Activated naive CD4-positive, alpha-beta T cell treated with anti-CD3 and anti-CD28 coated beads, Interleukin-2, amount 10 ng/mL, durations not matched to agents 7 days and 5 days (primary cell): ENCODE results near the gene IREB2.
"Not testable (repeated sequence)": the region's sequence is repeated elsewhere in the genome, so short reads cannot be mapped to it uniquely, and the experiment has no call there.

Experiments
- CTCF ChIA-PET: fragments of 350-600 bp; sonication (Branson Sonifier 250); formaldehyde crosslinking; loops from one replicate; lab custom pipeline; 2021; ENCODE audit warnings: antibody characterized with exemption; lab: Charles Lee
- DNase-seq: peaks from one replicate; pipeline ENCODE4 v3.0.0-alpha.2; 2020
- H3K27ac Mint-ChIP-seq: one replicate; pipeline ENCODE4 v1.8.0; 2021; ENCODE audit warnings: mild to moderate bottlenecking, moderate library complexity, mixed read lengths
- H3K27me3 Mint-ChIP-seq: one replicate; pipeline ENCODE4 v1.8.0; 2021; ENCODE audit warnings: mild to moderate bottlenecking, mixed read lengths
- H3K36me3 Mint-ChIP-seq: one replicate; pipeline ENCODE4 v1.8.0; 2021; ENCODE audit warnings: mixed read lengths
- H3K4me1 Mint-ChIP-seq: one replicate; pipeline ENCODE4 v1.8.0; 2021; ENCODE audit warnings: mixed read lengths
- H3K4me3 Mint-ChIP-seq: one replicate; pipeline ENCODE4 v1.8.0; 2021; ENCODE audit warnings: mild to moderate bottlenecking, moderate library complexity, mixed read lengths
- H3K9me3 Mint-ChIP-seq: one replicate; pipeline ENCODE4 v1.8.0; 2021; ENCODE audit warnings: mixed read lengths

Gene IREB2

GRCh38 chr15:78397382-78397781 is 40.6 kb upstream of the IREB2 start:
- CTCF ChIA-PET, result no interaction called here
- Mint-ChIP-seq H3K9me3 (no peaks in the 10 kb centered on the region), H3K36me3 (no peaks in the 10 kb centered on the region), H3K27me3 (peaks cover 8% of the 10 kb centered on the region), H3K27ac (no peak overlapping the region), H3K4me3 (no peak overlapping the region), H3K4me1 (no peaks in the 10 kb centered on the region)
- DNase-seq, result no peak

- CTCF ChIA-PET, result interaction anchor here (1.3 kb wide), 1 partner anchor 17 kb away, joined by 3 read pairs; no protein-coding TSS in a partner anchor
- no peak for DNase-seq
- Mint-ChIP-seq H3K27me3 (peaks cover 6% of the 10 kb centered on the region), H3K36me3 (no peaks in the 10 kb centered on the region), H3K27ac (no peak overlapping the region), H3K4me3 (no peak overlapping the region), H3K9me3 (no peaks in the 10 kb centered on the region), H3K4me1 (no peaks in the 10 kb centered on the region)
Observed at GRCh38 chr15:78398076-78398825, 39.8 kb upstream of the IREB2 start.

- no peaks in the 10 kb centered on the region for H3K4me1 Mint-ChIP-seq
- peaks cover 12% of the 10 kb centered on the region for H3K27me3 Mint-ChIP-seq
- H3K36me3 Mint-ChIP-seq, result no peaks in the 10 kb centered on the region
- H3K9me3 Mint-ChIP-seq, result no peaks in the 10 kb centered on the region
- H3K4me3 Mint-ChIP-seq, result no peak overlapping the region
- no peak for DNase-seq
- CTCF ChIA-PET, result interaction anchor here (1.3 kb wide), 1 partner anchor 16 kb away, joined by 3 read pairs; no protein-coding TSS in a partner anchor
- H3K27ac Mint-ChIP-seq, result no peak overlapping the region
Observed at GRCh38 chr15:78399091-78399490, 38.9 kb upstream of the IREB2 start.

- H3K27ac Mint-ChIP-seq, result no peak overlapping the region
- H3K27me3 Mint-ChIP-seq, result peaks cover 16% of the 10 kb centered on the region
- no peaks in the 10 kb centered on the region for H3K4me1 Mint-ChIP-seq
- H3K36me3 Mint-ChIP-seq, result no peaks in the 10 kb centered on the region
- H3K4me3 Mint-ChIP-seq, result no peak overlapping the region
- DNase-seq, result no peak
- CTCF ChIA-PET, result no interaction called here
- no peaks in the 10 kb centered on the region for H3K9me3 Mint-ChIP-seq
Observed at GRCh38 chr15:78402061-78402610, 35.9 kb upstream of the IREB2 start.

GRCh38 chr15:78404125-78404524 is 33.9 kb upstream of the IREB2 start:
- no peak overlapping the region for H3K27ac Mint-ChIP-seq
- no peaks in the 10 kb centered on the region for H3K4me1 Mint-ChIP-seq
- H3K36me3 Mint-ChIP-seq, result no peaks in the 10 kb centered on the region
- DNase-seq, result no peak
- peaks cover 21% of the 10 kb centered on the region for H3K27me3 Mint-ChIP-seq
- CTCF ChIA-PET, result interaction anchor here (0.8 to 1.1 kb wide), 3 partner anchors 13 to 110 kb away, joined by 3 to 5 read pairs (median 3); no protein-coding TSS in a partner anchor
- no peaks in the 10 kb centered on the region for H3K9me3 Mint-ChIP-seq
- no peak overlapping the region for H3K4me3 Mint-ChIP-seq

GRCh38 chr15:78404796-78405195 is 33.2 kb upstream of the IREB2 start:
- not testable (repeated sequence) for H3K9me3 Mint-ChIP-seq, DNase-seq, H3K36me3 Mint-ChIP-seq, H3K4me3 Mint-ChIP-seq, H3K4me1 Mint-ChIP-seq, H3K27ac Mint-ChIP-seq
- peaks cover 21% of the 10 kb centered on the region for H3K27me3 Mint-ChIP-seq
- CTCF ChIA-PET, result interaction anchor here (1.1 kb wide), 1 partner anchor 14 kb away, joined by 3 read pairs; no protein-coding TSS in a partner anchor

- CTCF ChIA-PET, result no interaction called here
- no peak for DNase-seq
- Mint-ChIP-seq H3K36me3 (no peaks in the 10 kb centered on the region), H3K4me1 (no peaks in the 10 kb centered on the region), H3K27me3 (peaks cover 21% of the 10 kb centered on the region), H3K9me3 (no peaks in the 10 kb centered on the region), H3K4me3 (no peak overlapping the region), H3K27ac (no peak overlapping the region)
Observed at GRCh38 chr15:78405336-78405924, 32.6 kb upstream of the IREB2 start.

GRCh38 chr15:78406016-78406585 is 31.9 kb upstream of the IREB2 start:
- Mint-ChIP-seq H3K36me3 (no peaks in the 10 kb centered on the region), H3K27me3 (peaks cover 21% of the 10 kb centered on the region), H3K4me1 (no peaks in the 10 kb centered on the region), H3K9me3 (no peaks in the 10 kb centered on the region), H3K4me3 (no peak overlapping the region), H3K27ac (no peak overlapping the region)
- CTCF ChIA-PET, result interaction anchor here (1.4 kb wide), 1 partner anchor 9 kb away, joined by 4 read pairs; no protein-coding TSS in a partner anchor
- DNase-seq, result no peak

- Mint-ChIP-seq H3K36me3 (no peaks in the 10 kb centered on the region), H3K27ac (no peak overlapping the region), H3K9me3 (no peaks in the 10 kb centered on the region), H3K4me1 (no peaks in the 10 kb centered on the region), H3K4me3 (no peak overlapping the region), H3K27me3 (peaks cover 20% of the 10 kb centered on the region)
- CTCF ChIA-PET, result interaction anchor here (0.9 to 1.4 kb wide), 3 partner anchors 8 to 99 kb away, joined by 3 to 4 read pairs (median 3); no protein-coding TSS in a partner anchor
- no peak for DNase-seq
Observed at GRCh38 chr15:78407608-78408354, 30.2 kb upstream of the IREB2 start.

- DNase-seq, result no peak
- no peaks in the 10 kb centered on the region for H3K4me1 Mint-ChIP-seq
- CTCF ChIA-PET, result interaction anchor here (1.1 kb wide), 1 partner anchor 100 kb away, joined by 5 read pairs; no protein-coding TSS in a partner anchor
- H3K36me3 Mint-ChIP-seq, result no peaks in the 10 kb centered on the region
- H3K4me3 Mint-ChIP-seq, result no peak overlapping the region
- H3K27me3 Mint-ChIP-seq, result peaks cover 18% of the 10 kb centered on the region
- H3K9me3 Mint-ChIP-seq, result no peaks in the 10 kb centered on the region
- H3K27ac Mint-ChIP-seq, result no peak overlapping the region
Observed at GRCh38 chr15:78408355-78408640, 29.7 kb upstream of the IREB2 start.

GRCh38 chr15:78408961-78409360 is 29.1 kb upstream of the IREB2 start:
- H3K36me3 Mint-ChIP-seq, result no peaks in the 10 kb centered on the region
- no peak overlapping the region for H3K4me3 Mint-ChIP-seq
- no peak overlapping the region for H3K27ac Mint-ChIP-seq
- H3K4me1 Mint-ChIP-seq, result no peaks in the 10 kb centered on the region
- CTCF ChIA-PET, result interaction anchor here (1.1 kb wide), 1 partner anchor 100 kb away, joined by 5 read pairs; no protein-coding TSS in a partner anchor
- peaks cover 13% of the 10 kb centered on the region for H3K27me3 Mint-ChIP-seq
- no peak for DNase-seq
- H3K9me3 Mint-ChIP-seq, result no peaks in the 10 kb centered on the region

GRCh38 chr15:78411061-78411460 is 27.0 kb upstream of the IREB2 start:
- Mint-ChIP-seq H3K36me3 (no peaks in the 10 kb centered on the region), H3K9me3 (no peaks in the 10 kb centered on the region), H3K27ac (no peak overlapping the region), H3K4me1 (no peaks in the 10 kb centered on the region), H3K27me3 (peaks cover 22% of the 10 kb centered on the region), H3K4me3 (no peak overlapping the region)
- CTCF ChIA-PET, result interaction anchor here (0.8 kb wide), 1 partner anchor 10 kb away, joined by 3 read pairs; no protein-coding TSS in a partner anchor
- no peak for DNase-seq

GRCh38 chr15:78414621-78415250 is 23.3 kb upstream of the IREB2 start:
- DNase-seq, result no peak

More at GRCh38 chr15:78414621-78415250, 23.3 kb upstream of the IREB2 start:
- no peak overlapping the region for H3K27ac Mint-ChIP-seq
- H3K4me3 Mint-ChIP-seq, result no peak overlapping the region
- no peaks in the 10 kb centered on the region for H3K4me1 Mint-ChIP-seq
- H3K27me3 Mint-ChIP-seq, result peaks cover 25% of the 10 kb centered on the region
- CTCF ChIA-PET, result interaction anchor here (0.9 to 1.2 kb wide), 2 partner anchors 8 to 16 kb away, joined by 3 to 4 read pairs; no protein-coding TSS in a partner anchor
- no peaks in the 10 kb centered on the region for H3K9me3 Mint-ChIP-seq
- no peaks in the 10 kb centered on the region for H3K36me3 Mint-ChIP-seq
